NCI-H187 (cell line): ENCODE results near the gene THBS1.

Source experiments
- DNase-seq, 2 experiments: peaks; one replicate each; lab custom pipeline; 2025; lab: John Stamatoyannopoulos, UW

Gene THBS1

GRCh38 chr15:39608185-39609139 is 27.6 kb downstream of the THBS1 start:
- no peak for DNase-seq

- DNase-seq = no peak
Observed at GRCh38 chr15:39609166-39609916, 28.5 kb downstream of the THBS1 start.

- DNase-seq = no peak
Observed at GRCh38 chr15:39610665-39611064, 29.8 kb downstream of the THBS1 start.

- no peak for DNase-seq
Observed at GRCh38 chr15:39613271-39613670, 32.4 kb downstream of the THBS1 start.

GRCh38 chr15:39613861-39614260 is 33.0 kb downstream of the THBS1 start:
- DNase-seq = no peak

- DNase-seq = no peak
Observed at GRCh38 chr15:39616731-39617455, 36.0 kb downstream of the THBS1 start.

GRCh38 chr15:39618063-39618823 is 37.4 kb downstream of the THBS1 start:
- no peak for DNase-seq

GRCh38 chr15:39621210-39621609 is 40.3 kb downstream of the THBS1 start:
- no peak for DNase-seq

GRCh38 chr15:39621976-39622375 is 41.1 kb downstream of the THBS1 start:
- no peak for DNase-seq

GRCh38 chr15:39622660-39623516 is 42.0 kb downstream of the THBS1 start:
- no peak for DNase-seq

GRCh38 chr15:39623529-39623931 is 42.7 kb downstream of the THBS1 start:
- DNase-seq = no peak

- no peak for DNase-seq
Observed at GRCh38 chr15:39624806-39625205, 43.9 kb downstream of the THBS1 start.

- no peak for DNase-seq
Observed at GRCh38 chr15:39625451-39625850, 44.6 kb downstream of the THBS1 start.

GRCh38 chr15:39625856-39626255 is 45.0 kb downstream of the THBS1 start:
- DNase-seq = no peak

GRCh38 chr15:39627451-39628143 is 46.7 kb downstream of the THBS1 start:
- DNase-seq = no peak

GRCh38 chr15:39628144-39628508 is 47.2 kb downstream of the THBS1 start:
- DNase-seq = no peak

GRCh38 chr15:39628546-39629257 is 47.8 kb downstream of the THBS1 start:
- DNase-seq = no peak

- no peak for DNase-seq
Observed at GRCh38 chr15:39629371-39629770, 48.5 kb downstream of the THBS1 start.

- no peak for DNase-seq
Observed at GRCh38 chr15:39629906-39630305, 49.0 kb downstream of the THBS1 start.
